WI38 (cell line): Measurements from ENCODE around the gene ELP6.
A peak's percentile ranks its signal among the peaks of the same experiment; 100 is the strongest.
"Not testable (repeated sequence)": the region's sequence is repeated elsewhere in the genome, so short reads cannot be mapped to it uniquely, and the experiment has no call there.

ENCODE experiments used
- H3K4me3 ChIP-seq: 2 replicates; pipeline ENCODE4 v1.5.1; 2011; ENCODE audit warnings: low read depth, mild to moderate bottlenecking, control low read depth, low read length
- TF ChIP-seq, protein P1 (sequence below): IDR thresholded peaks from 2 replicates; pipeline ENCODE4 v1.5.1; 2012; ENCODE audit warnings: low read depth, mild to moderate bottlenecking, control low read depth, low read length

ELP6 gene

DNA sequence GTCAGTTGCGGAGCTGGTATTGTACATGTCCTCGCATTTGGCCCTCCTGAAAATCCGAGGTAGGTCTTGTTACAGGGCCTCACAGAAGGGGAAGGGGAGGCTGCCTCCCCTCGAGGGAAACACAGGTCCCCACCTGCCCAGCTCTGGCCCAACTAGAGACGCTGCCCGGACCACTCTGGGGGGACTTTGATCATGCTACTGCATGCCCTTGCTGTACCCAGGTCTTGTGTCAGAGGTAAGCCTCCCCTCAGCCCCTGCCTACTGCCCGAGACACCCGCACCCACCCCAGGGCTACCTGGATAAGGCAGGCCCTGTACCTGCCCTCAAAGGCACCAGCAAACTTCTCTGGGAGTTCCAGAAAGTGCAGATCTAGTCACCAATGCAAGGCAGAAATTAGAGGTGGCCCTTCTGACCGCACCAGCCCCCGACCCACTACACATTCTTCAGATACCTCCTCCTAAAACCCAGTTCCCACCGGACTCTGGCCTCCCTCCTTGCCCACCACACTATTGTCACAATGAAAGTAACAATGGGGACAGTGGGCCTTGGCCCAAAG lies 36.8 kb downstream of the ELP6 start:
- peak overlapping the region; percentile 87; the same call in 1 of the 2 replicates for H3K4me3 ChIP-seq
- TF ChIP-seq, protein P1, sequence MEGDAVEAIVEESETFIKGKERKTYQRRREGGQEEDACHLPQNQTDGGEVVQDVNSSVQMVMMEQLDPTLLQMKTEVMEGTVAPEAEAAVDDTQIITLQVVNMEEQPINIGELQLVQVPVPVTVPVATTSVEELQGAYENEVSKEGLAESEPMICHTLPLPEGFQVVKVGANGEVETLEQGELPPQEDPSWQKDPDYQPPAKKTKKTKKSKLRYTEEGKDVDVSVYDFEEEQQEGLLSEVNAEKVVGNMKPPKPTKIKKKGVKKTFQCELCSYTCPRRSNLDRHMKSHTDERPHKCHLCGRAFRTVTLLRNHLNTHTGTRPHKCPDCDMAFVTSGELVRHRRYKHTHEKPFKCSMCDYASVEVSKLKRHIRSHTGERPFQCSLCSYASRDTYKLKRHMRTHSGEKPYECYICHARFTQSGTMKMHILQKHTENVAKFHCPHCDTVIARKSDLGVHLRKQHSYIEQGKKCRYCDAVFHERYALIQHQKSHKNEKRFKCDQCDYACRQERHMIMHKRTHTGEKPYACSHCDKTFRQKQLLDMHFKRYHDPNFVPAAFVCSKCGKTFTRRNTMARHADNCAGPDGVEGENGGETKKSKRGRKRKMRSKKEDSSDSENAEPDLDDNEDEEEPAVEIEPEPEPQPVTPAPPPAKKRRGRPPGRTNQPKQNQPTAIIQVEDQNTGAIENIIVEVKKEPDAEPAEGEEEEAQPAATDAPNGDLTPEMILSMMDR = no peak

DNA sequence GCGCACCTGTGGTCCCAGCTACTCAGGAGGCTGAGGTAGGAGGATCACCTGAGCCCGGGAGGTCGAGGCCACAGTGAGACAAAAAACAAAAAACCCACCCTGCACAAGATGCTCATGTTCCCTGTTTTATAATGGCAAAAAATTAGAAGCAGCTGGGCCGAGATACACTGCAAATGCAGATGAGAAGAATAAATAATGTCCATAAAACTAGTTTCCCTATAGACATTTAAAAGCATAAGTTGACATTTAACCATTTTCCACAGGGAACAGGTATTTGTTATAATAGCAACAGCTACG lies 37.2 kb downstream of the ELP6 start:
- H3K4me3 ChIP-seq = peak overlapping the region; percentile 87
- TF ChIP-seq, protein P1 = no peak

DNA sequence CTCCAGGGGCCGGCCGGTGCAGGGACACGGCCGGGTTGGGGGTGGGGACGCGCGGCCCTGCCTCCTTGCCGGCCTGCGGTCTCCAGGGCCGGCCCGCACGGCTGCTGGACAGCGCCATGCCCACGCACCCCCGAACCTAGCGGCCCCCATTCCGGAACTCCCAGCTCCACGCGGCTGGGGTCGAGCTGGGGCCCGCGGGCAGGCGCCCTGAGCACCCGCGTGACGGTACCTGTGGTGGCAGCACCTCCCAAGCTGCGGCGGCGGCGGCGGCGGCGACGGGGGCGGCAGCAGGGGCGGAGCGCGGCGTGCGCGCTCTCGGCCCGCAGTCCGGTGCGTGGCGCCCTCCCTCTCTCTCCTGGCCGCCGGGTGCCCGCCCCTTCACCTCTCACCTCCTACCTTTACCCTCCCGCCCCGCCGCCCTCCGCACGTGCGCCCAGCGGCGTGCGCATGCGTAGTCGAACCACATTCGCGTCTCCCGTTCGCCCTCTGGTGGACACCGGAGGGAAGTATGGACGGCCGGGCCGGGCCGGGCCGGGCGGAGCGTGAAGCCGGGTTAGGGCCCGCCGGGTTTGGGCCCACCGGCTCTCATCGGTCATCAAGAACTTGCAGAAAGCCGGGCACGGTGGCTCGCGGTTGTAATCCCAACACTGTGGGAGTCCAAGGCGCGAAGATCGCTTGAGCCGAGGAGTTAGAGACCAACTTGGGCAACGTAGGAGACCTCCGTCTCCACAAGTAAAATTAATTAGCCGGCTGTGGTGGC lies 37.8 kb downstream of the ELP6 start, which contains the start of gene SCAP:
Gene SCAP, minus strand, starts transcription at position 372 of the 760 bp plus-strand sequence. CDS start 32,948 bp downstream, outside the sequence.
- peak within 1 kb of the TSS; percentile 87 for H3K4me3 ChIP-seq
- TF ChIP-seq, protein P1 = peak; percentile 82

DNA sequence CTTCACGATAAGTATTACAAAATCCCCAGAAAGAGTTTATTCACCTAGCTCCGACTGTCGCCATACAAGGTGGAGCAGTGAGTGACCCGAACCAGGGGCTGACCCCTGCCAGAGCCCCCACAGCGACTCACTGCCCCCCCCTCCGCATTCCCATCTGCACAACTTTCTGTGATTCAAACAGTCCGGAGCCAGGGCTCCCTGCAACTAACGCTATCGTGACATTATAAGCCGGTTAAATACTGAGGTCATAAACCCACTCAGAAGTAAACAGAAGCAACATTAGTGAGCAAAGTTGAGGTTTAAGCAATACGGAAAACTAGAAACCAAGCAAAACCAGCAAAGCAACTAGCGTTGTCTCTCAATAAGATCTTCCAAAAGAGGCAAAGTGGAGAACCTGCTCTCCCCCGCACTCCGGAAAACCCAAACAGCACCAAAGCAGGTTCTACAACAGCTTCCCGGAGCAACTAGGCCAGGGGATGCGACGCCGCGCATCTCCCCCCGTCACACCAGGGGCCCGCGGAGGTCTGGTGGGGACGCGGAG lies 38.4 kb downstream of the ELP6 start:
- TF ChIP-seq, protein P1 = no peak
- H3K4me3 ChIP-seq = peak overlapping the region; percentile 87

DNA sequence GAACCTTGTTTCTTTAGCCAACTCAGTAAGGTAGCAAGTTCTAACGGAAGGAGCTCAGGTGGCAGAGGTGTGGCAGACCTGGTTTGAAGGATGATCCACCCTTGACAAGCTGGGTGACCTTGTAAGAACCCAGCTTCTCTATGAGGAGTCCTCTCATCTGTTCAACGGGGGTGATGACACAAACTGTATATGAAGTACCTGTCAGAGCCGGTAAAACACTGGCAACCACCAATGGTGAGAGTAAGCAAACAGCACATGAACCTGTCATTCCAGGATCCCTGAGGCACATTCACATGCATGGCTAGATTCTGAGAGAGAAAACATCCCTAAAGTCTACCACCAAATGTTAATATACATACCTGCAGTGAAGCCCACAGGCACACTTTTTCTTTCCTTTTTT lies 40.1 kb downstream of the ELP6 start:
- TF ChIP-seq, protein P1 = no peak
- H3K4me3 ChIP-seq = no peak overlapping the region

DNA sequence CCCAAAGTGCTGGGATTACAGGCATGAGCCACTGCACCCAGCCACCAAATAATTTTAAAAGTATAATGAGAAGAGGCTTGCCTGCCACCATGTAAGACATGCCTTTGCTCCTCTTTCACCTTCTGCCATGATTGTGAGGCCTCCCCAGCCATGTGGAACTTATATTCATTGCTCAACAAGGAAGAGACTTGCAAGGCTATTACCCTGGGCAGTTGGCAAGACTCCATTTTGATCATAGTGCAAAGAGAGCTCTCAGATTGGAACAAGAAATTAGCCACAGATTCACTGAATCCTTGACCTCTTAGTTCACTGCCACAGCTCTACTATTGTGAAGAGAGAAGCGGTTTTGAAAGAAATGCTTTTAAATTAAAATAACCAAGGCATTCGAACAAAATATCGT lies 43.9 kb downstream of the ELP6 start:
- TF ChIP-seq, protein P1 = no peak
- no peak overlapping the region for H3K4me3 ChIP-seq

DNA sequence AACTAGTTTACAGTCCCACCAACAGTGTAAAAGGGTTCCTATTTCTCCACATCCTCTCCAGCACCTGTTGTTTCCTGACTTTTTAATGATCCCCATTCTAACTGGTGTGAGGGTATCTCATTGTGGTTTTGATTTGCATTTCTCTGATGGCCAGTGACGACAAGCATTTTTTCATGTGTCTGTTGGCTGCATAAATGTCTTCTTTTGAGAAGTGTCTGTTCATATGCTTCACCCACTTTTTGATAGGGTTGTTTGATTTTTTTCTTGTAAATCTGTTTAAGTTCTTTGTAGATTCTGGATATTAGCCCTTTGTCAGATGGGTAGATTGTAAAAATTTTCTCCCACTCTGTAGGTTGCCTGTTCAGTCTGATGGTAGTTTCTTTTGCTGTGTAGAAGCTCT lies 45.2 kb downstream of the ELP6 start:
- H3K4me3 ChIP-seq = not testable (repeated sequence)
